Mammary epithelial cell (primary cell): ENCODE results near the gene ALDH8A1.

Experiments
- EZH2 ChIP-seq: IDR thresholded peaks from 2 replicates; pipeline ENCODE4 v1.6.1; 2012; ENCODE audit warnings: low read length, inconsistent platforms, borderline replicate concordance
- TF ChIP-seq, protein P1 (sequence below), 2 donors: IDR thresholded peaks in 1 of 2; conservative IDR thresholded peaks in 1 of 2; 2 replicates each; pipeline ENCODE4 v1.5.1; 2011 to 2012; ENCODE audit warnings: inconsistent platforms in 2 of 2, low read length in 2 of 2, mild to moderate bottlenecking in 2 of 2, control low read depth in 1 of 2, low read depth in 1 of 2; ENCODE audit not compliant: insufficient read depth in 1 of 2; ENCODE audit errors: extremely low read depth in 1 of 2

- no peak for TF ChIP-seq EZH2
- TF ChIP-seq, protein P1, sequence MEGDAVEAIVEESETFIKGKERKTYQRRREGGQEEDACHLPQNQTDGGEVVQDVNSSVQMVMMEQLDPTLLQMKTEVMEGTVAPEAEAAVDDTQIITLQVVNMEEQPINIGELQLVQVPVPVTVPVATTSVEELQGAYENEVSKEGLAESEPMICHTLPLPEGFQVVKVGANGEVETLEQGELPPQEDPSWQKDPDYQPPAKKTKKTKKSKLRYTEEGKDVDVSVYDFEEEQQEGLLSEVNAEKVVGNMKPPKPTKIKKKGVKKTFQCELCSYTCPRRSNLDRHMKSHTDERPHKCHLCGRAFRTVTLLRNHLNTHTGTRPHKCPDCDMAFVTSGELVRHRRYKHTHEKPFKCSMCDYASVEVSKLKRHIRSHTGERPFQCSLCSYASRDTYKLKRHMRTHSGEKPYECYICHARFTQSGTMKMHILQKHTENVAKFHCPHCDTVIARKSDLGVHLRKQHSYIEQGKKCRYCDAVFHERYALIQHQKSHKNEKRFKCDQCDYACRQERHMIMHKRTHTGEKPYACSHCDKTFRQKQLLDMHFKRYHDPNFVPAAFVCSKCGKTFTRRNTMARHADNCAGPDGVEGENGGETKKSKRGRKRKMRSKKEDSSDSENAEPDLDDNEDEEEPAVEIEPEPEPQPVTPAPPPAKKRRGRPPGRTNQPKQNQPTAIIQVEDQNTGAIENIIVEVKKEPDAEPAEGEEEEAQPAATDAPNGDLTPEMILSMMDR (conservative IDR thresholded peaks at IDR 0.05 in 1 of 2, IDR thresholded peaks at IDR 0.05 in 1 of 2; ENCODE audit: extremely low read depth in 1 of 2, insufficient read depth in 1 of 2, low read depth in 1 of 2, low read length in 2 of 2) = peak; percentile 98
Observed at GRCh38 chr6:134882426-134883038, 67.4 kb downstream of the ALDH8A1 start.
